GM18505 (cell line): ENCODE measurements around the gene PPIL6.
"Not testable (repeated sequence)": the region's sequence is repeated elsewhere in the genome, so short reads cannot be mapped to it uniquely, and the experiment has no call there.

Experiments used
- ATAC-seq: cut with Tn5 transposase; IDR thresholded peaks from one replicate; pipeline ENCODE4 v1.9.1; 2021; ENCODE audit not compliant: unreplicated experiment
- POLR2A ChIP-seq: IDR thresholded peaks from 4 replicates; pipeline ENCODE4 v1.6.1; 2011; ENCODE audit warnings: borderline replicate concordance; ENCODE audit not compliant: insufficient read depth, insufficient read length; ENCODE audit errors: extremely low read depth

PPIL6 gene

DNA sequence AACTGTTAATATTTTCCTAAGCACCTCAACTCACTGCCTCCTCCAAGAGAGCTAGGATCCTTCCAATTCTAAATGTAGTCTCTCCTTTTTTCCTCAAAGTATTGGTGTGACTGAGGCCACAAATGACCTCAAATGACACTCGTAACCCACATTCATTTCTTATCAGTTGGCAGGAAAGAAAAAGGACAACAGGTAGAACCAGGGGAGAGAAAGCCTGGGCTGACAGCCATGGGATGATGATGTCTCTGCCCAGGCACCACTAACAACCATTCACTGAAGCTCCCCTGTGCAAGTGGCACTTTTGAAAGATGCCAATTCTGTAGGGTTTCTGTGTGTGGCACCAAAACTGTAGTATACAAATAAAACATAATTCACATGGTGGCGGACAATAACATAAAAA is 35.2 kb upstream of the PPIL6 start:
- TF ChIP-seq POLR2A: no peak
- no peak for ATAC-seq

- ATAC-seq: no peak
- TF ChIP-seq POLR2A: no peak
Observed at GRCh38 chr6:109474995-109475394, 34.6 kb upstream of the PPIL6 start.

DNA sequence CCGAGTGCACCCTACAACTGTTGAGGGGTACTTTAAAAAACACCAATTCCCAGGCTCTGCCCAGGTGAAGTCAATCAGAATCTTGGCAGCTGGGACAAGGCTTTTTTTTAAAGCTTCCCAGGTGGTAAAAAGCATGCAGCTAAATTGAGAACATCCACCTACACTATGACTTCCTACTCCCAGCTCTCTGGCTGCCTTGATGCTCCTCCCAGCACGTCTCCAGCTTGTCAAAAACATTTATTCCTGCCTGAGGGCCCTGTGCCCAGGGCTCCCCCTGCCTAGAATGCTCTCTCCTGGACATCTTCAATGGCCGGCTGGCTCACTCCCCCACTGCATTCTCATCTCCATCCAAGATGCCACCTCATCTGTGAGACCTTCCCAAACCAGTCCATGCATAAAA is 32.7 kb upstream of the PPIL6 start:
- no peak for ATAC-seq

GRCh38 chr6:109472132-109472995 is 31.9 kb upstream of the PPIL6 start:
- no peak for TF ChIP-seq POLR2A
- peak; percentile 57 for ATAC-seq

More for the DNA sequence above, 32.7 kb upstream of the PPIL6 start:
- TF ChIP-seq POLR2A: no peak

DNA sequence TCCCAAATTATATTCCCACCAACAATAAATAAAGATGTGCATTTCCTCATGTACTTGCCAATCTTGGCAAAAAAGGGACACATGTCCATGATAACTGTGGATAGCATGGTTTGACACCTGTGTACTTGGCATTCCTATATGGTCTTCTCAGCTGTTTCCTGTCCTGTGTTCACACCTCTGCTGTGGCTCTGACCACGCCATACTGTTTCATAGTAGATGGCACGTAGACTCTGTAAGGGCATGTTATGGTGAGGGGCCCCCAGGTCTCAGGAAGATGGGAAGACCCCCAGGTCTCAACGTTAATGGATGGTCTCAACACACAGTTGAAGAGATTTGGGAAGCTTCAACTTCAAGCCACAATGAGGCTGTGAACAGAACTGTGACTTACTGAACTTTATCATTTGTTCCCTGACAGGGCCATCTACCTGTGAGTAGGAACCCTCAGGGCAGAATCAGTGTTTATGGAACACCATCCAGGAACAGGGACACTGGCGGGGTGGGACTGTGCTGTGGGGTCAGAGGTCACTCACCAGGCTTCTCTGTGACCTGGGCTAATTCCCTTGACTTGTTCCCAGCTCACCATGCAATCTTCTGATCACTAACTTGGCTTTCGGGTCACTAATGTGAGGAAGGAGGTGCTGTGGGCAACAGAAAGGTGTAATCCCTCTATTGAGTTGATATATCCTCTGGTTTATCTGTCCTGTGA is 30.8 kb upstream of the PPIL6 start:
- no peak for ATAC-seq
- TF ChIP-seq POLR2A: no peak

DNA sequence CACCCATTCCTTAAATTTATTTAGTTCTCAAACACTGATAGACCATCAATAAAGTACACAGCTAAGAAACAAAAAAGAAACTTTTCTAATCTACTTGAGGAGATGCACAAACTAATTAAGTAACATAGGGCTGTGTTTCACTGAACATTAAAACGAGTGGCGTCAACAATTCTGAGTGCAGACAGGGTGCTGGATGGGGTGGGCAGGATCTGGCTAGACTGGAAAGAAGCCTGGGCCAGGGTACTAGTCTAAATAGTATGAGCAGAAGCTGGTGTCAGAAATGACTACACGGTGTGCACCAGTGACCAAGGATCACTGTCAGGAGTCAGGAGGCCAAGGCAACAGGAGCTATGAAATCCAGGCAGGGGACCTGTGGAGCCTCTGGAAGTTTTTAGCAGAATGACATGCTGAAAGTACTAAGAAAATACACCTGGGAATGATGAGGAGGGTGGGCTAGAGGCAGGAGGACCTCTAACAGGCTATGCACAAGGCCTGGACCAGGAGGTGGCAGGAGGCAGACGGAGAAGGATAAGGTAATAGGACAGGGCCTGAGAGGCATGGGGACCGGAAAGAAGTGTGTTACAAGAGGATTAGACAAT is 29.3 kb upstream of the PPIL6 start:
- TF ChIP-seq POLR2A: no peak
- ATAC-seq: no peak

GRCh38 chr6:109467696-109468095 is 27.3 kb upstream of the PPIL6 start:
- no peak for ATAC-seq
- TF ChIP-seq POLR2A: no peak

- no peak for ATAC-seq
Observed at GRCh38 chr6:109466212-109466923, 25.9 kb upstream of the PPIL6 start.

DNA sequence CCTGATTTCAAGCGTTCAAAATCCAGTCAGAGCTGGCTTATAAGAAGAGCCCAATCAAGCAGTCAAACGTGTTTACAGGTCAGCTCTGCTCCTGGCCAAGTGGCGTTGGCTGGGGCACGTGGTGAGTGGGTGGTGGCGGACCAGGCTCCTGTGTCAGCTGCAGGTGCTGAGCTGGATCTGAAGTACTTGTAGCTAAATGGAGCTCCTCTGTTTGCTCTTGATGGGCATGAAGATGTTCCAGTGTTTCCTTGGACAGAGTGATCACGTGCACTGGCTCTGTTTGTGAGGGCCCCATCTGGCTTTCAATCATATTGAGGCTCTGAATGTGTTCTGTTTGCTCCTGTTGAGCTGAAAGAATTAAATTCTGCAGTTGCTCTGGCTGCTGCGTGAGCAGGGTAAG is 25.3 kb upstream of the PPIL6 start:
- TF ChIP-seq POLR2A: no peak
- ATAC-seq: no peak

More at GRCh38 chr6:109466212-109466923, 25.9 kb upstream of the PPIL6 start:
- TF ChIP-seq POLR2A: no peak

DNA sequence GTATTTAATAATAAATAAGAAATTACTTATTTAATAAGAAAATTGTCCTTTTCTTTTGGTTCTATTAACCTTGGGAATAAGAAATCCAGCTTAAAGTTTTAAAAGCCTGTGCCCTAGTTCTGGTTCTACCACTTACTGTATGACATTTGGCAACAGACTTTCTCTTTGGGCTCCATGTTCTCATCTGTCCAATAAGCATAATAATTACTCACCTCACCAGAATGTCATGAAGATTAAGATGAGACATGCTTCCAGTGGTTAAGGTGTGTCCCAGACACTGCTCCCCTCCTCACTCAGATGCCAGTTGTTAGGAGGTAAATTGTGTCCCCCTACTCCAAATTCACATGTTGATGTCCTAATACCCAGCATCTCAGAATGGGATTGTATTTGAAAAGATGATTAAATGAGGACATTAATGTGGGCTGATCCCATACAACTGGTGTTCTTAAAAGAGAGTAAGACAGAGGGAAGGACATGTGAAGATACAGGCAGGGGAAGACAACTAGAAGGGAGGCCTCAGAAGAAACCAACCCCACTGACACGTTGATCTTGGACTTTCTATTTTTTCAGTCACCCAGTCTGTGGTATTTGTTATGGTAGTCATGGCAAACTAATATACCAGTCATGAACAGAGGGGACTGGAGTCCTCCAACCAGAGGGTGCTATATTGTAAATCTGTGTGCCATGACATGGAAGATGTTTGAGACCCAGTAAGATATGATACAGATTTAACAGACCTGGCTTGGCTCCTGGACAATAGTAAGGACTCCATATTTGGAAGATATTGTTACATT is 21.5 kb upstream of the PPIL6 start:
- no peak for TF ChIP-seq POLR2A
- ATAC-seq: no peak

DNA sequence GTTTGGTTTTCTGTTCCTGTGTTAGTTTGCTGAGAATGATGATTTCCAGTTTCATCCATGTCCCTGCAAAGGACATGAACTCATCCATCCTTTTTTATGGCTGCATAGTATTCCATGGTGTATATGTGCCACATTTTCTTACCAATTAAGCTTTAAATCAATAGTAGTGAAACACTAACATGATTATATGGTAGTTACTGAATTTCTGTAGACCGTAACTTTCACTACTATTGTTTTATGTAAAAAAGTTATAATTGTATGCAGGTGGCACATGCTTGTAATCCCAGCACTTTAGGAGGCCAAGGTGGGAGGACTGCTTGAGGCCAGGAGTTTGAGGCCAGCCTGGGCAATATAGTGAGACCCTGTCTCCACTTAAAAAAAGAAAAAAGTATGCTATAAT is 20.8 kb upstream of the PPIL6 start:
- ATAC-seq: not testable (repeated sequence)

- TF ChIP-seq POLR2A: no peak
- ATAC-seq: no peak
Observed at GRCh38 chr6:109460161-109460829, 19.9 kb upstream of the PPIL6 start.

- TF ChIP-seq POLR2A: no peak
Observed at GRCh38 chr6:109458774-109459531, 18.5 kb upstream of the PPIL6 start.

More at GRCh38 chr6:109458774-109459531, 18.5 kb upstream of the PPIL6 start:
- peak; percentile 22 for ATAC-seq
